Tibial artery (tissue), 4 donors: ENCODE results near the gene SNX19.

Source experiments
- DNase-seq, 2 donors: peaks; one replicate each; pipeline ENCODE4 v3.0.0-alpha.2; 2019
- H3K27ac ChIP-seq, 2 donors: fragments of 200-600 bp; sonication (generic) in 1 of 2; 1 replicate in 1 of 2; 2 replicates in 1 of 2; pipeline ENCODE4 v1.5.1; 2018 to 2019; ENCODE audit warnings: mild to moderate bottlenecking in 1 of 2
- H3K27me3 ChIP-seq, 2 donors: fragments of 200-600 bp; sonication (generic) in 1 of 2; one replicate each; pipeline versions ENCODE4 v1.5.1 to v1.6.0; 2016 to 2019
- H3K36me3 ChIP-seq, 3 donors: fragments of 200-600 bp; sonication (generic) in 2 of 3; one replicate each; pipeline ENCODE4 v1.5.1; 2016 to 2019; ENCODE audit warnings: mild to moderate bottlenecking in 2 of 3
- H3K4me1 ChIP-seq, 4 donors: fragments of 200-600 bp; sonication (generic) in 2 of 4; 1 replicate in 3 of 4; 2 replicates in 1 of 4; pipeline ENCODE4 v1.5.1; 2016 to 2019
- H3K4me3 ChIP-seq, 2 donors: fragments of 200-600 bp; sonication (generic) in 1 of 2; 1 replicate in 1 of 2; 2 replicates in 1 of 2; pipeline ENCODE4 v1.5.1; 2018 to 2019; ENCODE audit warnings: mild to moderate bottlenecking in 2 of 2
- H3K9me3 ChIP-seq, 3 donors: fragments of 200-600 bp; sonication (generic) in 1 of 3; one replicate each; pipeline ENCODE4 v1.5.1; 2016 to 2019
- intact Hi-C: fragments of 100-400 bp; cut with DNase I; formaldehyde crosslinking; loops from one replicate; pipeline ENCODE4 v1.15.0; 2023; ENCODE audit warnings: low total_unique reads
- TF ChIP-seq, protein P1 (sequence below), 2 experiments: fragments of 200-600 bp in 1 of 2; fragments of 450-650 bp in 1 of 2; IDR thresholded peaks; one replicate each; pipeline ENCODE4 v1.5.1; 2017 to 2019; ENCODE audit warnings: antibody characterized with exemption in 2 of 2, mild to moderate bottlenecking in 1 of 2, moderate library complexity in 1 of 2

Gene SNX19

GRCh38 chr11:130897262-130898182 lies 18.8 kb downstream of the SNX19 start:
- H3K4me1 ChIP-seq: peaks cover 3 to 57% (median 39%) of the 10 kb centered on the region in 4 donors
- DNase-seq: peak; percentile 83 to 96
- TF ChIP-seq, protein P1, sequence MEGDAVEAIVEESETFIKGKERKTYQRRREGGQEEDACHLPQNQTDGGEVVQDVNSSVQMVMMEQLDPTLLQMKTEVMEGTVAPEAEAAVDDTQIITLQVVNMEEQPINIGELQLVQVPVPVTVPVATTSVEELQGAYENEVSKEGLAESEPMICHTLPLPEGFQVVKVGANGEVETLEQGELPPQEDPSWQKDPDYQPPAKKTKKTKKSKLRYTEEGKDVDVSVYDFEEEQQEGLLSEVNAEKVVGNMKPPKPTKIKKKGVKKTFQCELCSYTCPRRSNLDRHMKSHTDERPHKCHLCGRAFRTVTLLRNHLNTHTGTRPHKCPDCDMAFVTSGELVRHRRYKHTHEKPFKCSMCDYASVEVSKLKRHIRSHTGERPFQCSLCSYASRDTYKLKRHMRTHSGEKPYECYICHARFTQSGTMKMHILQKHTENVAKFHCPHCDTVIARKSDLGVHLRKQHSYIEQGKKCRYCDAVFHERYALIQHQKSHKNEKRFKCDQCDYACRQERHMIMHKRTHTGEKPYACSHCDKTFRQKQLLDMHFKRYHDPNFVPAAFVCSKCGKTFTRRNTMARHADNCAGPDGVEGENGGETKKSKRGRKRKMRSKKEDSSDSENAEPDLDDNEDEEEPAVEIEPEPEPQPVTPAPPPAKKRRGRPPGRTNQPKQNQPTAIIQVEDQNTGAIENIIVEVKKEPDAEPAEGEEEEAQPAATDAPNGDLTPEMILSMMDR (IDR thresholded peaks at IDR 0.05): no peak
- H3K27ac ChIP-seq: peak overlapping the region; percentile 82 to 86
- H3K4me3 ChIP-seq: peak overlapping the region in 1 of 2 donors; percentile 29
- no peaks in the 10 kb centered on the region for H3K27me3 ChIP-seq
- intact Hi-C loops: loop anchor here (10.0 kb wide), 2 partner anchors 463 to 583 kb away; partner anchors contain the start of gene ZBTB44
- H3K36me3 ChIP-seq: peaks cover 46 to 70% (median 62%) of the 10 kb centered on the region in 3 donors
- H3K9me3 ChIP-seq: no peaks in the 10 kb centered on the region

- Histone ChIP-seq H3K4me1 (peaks cover 3 to 80% (median 48%) of the 10 kb centered on the region in 4 donors), H3K27me3 (no peaks in the 10 kb centered on the region), H3K27ac (peak overlapping the region; percentile 82 to 86), H3K4me3 (no peak overlapping the region), H3K36me3 (peaks cover 16 to 39% (median 34%) of the 10 kb centered on the region in 3 donors), H3K9me3 (no peaks in the 10 kb centered on the region)
- intact Hi-C loops: loop anchor here (2.0 to 10.0 kb wide), 3 partner anchors 32 to 580 kb away; partner anchors contain the start of gene ZBTB44
- DNase-seq: peak; percentile 74 to 86
- TF ChIP-seq, protein P1 (IDR thresholded peaks at IDR 0.05): peak; percentile 90 to 94
Observed at GRCh38 chr11:130894322-130895025, 21.8 kb downstream of the SNX19 start.

DNA sequence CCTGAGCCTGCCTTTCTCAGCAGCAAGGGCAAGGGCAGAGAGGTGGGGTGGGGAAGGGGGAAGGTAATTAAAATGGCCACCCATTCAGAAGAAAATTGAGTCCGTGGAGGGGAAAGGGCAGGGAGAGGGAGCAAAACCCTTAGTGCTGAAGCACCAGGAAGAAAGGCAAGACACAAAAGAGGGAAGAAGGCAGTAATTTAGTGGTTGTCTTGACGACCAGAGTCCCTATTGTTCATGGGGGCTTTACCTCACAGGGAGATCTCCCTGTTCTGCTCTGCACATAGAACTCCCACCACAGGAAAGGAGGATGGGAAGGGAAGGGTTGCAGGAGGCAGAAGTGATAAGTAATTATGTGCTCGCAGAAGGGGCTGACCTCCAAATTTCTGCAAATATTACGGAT lies 23.4 kb downstream of the SNX19 start:
- DNase-seq: no peak
- H3K4me3 ChIP-seq: no peak overlapping the region
- H3K4me1 ChIP-seq: peaks cover 3 to 67% (median 35%) of the 10 kb centered on the region in 4 donors
- H3K27ac ChIP-seq: peak overlapping the region; percentile 82 to 86
- no peaks in the 10 kb centered on the region for H3K9me3 ChIP-seq
- intact Hi-C loops: loop anchor here (10.0 kb wide), 2 partner anchors 458 to 578 kb away; partner anchors contain the start of gene ZBTB44
- H3K36me3 ChIP-seq: peaks cover 21 to 35% (median 24%) of the 10 kb centered on the region in 3 donors
- TF ChIP-seq, protein P1 (IDR thresholded peaks at IDR 0.05): no peak
- H3K27me3 ChIP-seq: no peaks in the 10 kb centered on the region

GRCh38 chr11:130891326-130891725 lies 25.0 kb downstream of the SNX19 start:
- Histone ChIP-seq H3K4me3 (no peak overlapping the region), H3K27me3 (no peaks in the 10 kb centered on the region), H3K4me1 (peaks cover 0 to 71% (median 30%) of the 10 kb centered on the region in 4 donors), H3K9me3 (no peaks in the 10 kb centered on the region), H3K36me3 (peaks cover 21 to 35% (median 24%) of the 10 kb centered on the region in 3 donors), H3K27ac (peak overlapping the region; percentile 82 to 86)
- intact Hi-C loops: loop anchor here (10.0 kb wide), 2 partner anchors 457 to 577 kb away; partner anchors contain the start of gene ZBTB44
- TF ChIP-seq, protein P1 (IDR thresholded peaks at IDR 0.05): no peak
- DNase-seq: no peak

GRCh38 chr11:130890039-130890745 lies 26.1 kb downstream of the SNX19 start:
- Histone ChIP-seq H3K36me3 (peaks cover 19 to 27% (median 20%) of the 10 kb centered on the region in 3 donors), H3K4me1 (peaks cover 0 to 69% (median 29%) of the 10 kb centered on the region in 4 donors), H3K9me3 (no peaks in the 10 kb centered on the region), H3K27ac (peak overlapping the region; percentile 82 to 86), H3K27me3 (no peaks in the 10 kb centered on the region), H3K4me3 (no peak overlapping the region)
- intact Hi-C loops: loop anchor here (10.0 kb wide), 2 partner anchors 455 to 575 kb away; partner anchors contain the start of gene ZBTB44
- TF ChIP-seq, protein P1 (IDR thresholded peaks at IDR 0.05): no peak
- no peak for DNase-seq
